DND-41 (cell line): ENCODE results near the gene VPS16.

Experiments
- ATAC-seq: fragments of 200-7000 bp; cut with Tn5 transposase; 3 replicates; pipeline ENCODE4 v1.9.1; 2021; ENCODE audit warnings: low read depth; ENCODE audit not compliant: insufficient read depth
- DNase-seq: peaks from one replicate; pipeline ENCODE4 v3.0.0-alpha.2; 2020
- H2AFZ ChIP-seq: 2 replicates; pipeline ENCODE4 v1.6.0; 2012; ENCODE audit warnings: low read depth, low read length
- H3K27ac ChIP-seq: 2 replicates; pipeline ENCODE4 v1.5.1; 2012; ENCODE audit warnings: low read length, inconsistent platforms
- H3K27me3 ChIP-seq: fragments of 200-600 bp; sonication (generic); 2 replicates; pipeline ENCODE4 v1.6.0; 2012; ENCODE audit warnings: low read length, mild to moderate bottlenecking, inconsistent platforms; ENCODE audit not compliant: insufficient read depth, poor library complexity
- H3K36me3 ChIP-seq: 2 replicates; pipeline ENCODE4 v1.5.1; 2012; ENCODE audit warnings: low read length, inconsistent platforms; ENCODE audit not compliant: insufficient read depth
- H3K4me1 ChIP-seq: 2 replicates; pipeline ENCODE4 v1.5.1; 2012; ENCODE audit warnings: mild to moderate bottlenecking, low read length; ENCODE audit not compliant: insufficient read depth
- H3K4me2 ChIP-seq: 2 replicates; pipeline ENCODE4 v1.6.0; 2012; ENCODE audit warnings: mild to moderate bottlenecking, moderate library complexity, low read length, inconsistent platforms; ENCODE audit not compliant: insufficient read depth
- H3K4me3 ChIP-seq, 2 experiments: fragments of 200-600 bp in 1 of 2; shearing (Covaris generic) in 1 of 2; 2 replicates each; pipeline ENCODE4 v1.5.1; 2012 to 2016; ENCODE audit warnings: inconsistent platforms in 2 of 2, low read length in 2 of 2, mild to moderate bottlenecking in 2 of 2, low read depth in 1 of 2, moderate library complexity in 1 of 2
- H3K79me2 ChIP-seq: 2 replicates; pipeline ENCODE4 v1.6.0; 2012; ENCODE audit warnings: low read length, inconsistent platforms; ENCODE audit not compliant: insufficient read depth
- H3K9ac ChIP-seq: 2 replicates; pipeline ENCODE4 v1.6.0; 2012; ENCODE audit warnings: low read depth, mild to moderate bottlenecking, inconsistent platforms, low read length, moderate library complexity
- H3K9me3 ChIP-seq: 2 replicates; pipeline ENCODE4 v1.5.1; 2012; ENCODE audit warnings: low read length, moderate library complexity, mild to moderate bottlenecking, inconsistent platforms; ENCODE audit not compliant: insufficient read depth, severe bottlenecking
- H4K20me1 ChIP-seq: 2 replicates; pipeline ENCODE4 v1.6.0; 2012; ENCODE audit warnings: low read length; ENCODE audit not compliant: insufficient read depth
- EZH2 ChIP-seq: IDR thresholded peaks from 3 replicates; pipeline ENCODE4 v1.6.1; 2012; ENCODE audit warnings: borderline replicate concordance, low read depth, mild to moderate bottlenecking, moderate library complexity, low read length, inconsistent platforms; ENCODE audit not compliant: severe bottlenecking
- TF ChIP-seq, protein P1 (sequence below): IDR thresholded peaks from 2 replicates; pipeline ENCODE4 v1.5.1; 2012; ENCODE audit warnings: borderline replicate concordance, low read length, moderate library complexity, mild to moderate bottlenecking; ENCODE audit not compliant: poor library complexity, severe bottlenecking; ENCODE audit errors: extremely low read depth

Gene VPS16

DNA sequence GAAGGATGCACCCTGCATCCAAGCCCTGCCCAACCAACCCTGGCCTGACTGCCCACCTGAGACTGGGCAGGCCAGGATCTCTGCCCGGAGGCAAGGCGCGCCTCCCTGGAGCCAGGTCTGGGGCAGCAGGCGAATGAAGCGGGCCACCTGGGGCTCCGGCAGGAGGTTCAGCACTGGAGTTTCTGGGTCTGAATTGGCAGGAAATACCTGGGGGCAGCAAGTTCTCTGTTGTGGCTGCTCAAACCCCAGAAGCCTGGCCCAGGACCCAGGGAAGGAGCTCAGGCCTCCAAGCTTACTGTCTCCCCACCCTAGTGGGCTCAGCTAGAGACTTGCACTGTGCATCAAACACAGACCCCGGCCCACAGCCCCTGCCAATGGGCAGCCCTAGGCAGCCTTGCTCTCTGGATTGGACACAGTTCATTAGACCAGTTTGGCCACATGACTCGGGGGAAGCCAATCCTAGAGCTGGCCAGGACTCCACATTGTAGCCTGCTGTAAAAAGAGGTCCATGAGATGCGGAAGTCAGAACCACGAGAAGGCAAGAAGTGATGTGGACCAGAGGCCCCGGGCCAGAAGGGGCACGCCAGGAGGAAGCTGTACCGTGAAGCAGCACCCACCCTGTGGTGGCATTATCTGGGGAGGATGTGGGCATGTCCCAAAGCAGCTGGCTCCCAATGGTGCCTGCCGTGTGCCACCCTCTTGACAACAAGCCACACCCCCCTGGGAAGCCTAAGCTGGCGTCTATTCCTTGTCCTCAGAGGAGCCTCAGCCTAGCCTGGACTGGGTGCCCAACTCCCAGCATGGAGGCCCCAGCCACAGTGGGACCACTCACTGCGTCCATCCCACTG lies 43.2 kb upstream of the VPS16 start:
- DNase-seq (peak; percentile 25), ATAC-seq (peak; percentile 58; the same call in 2 of the 3 replicates)
- Histone ChIP-seq H3K36me3 (no peaks in the 10 kb centered on the region), H3K79me2 (no peaks in the 10 kb centered on the region), H3K27me3 (peaks cover 38% of the 10 kb centered on the region), H3K27ac (no peak overlapping the region), H2AFZ (no peak overlapping the region), H3K9me3 (no peaks in the 10 kb centered on the region), H3K9ac (no peak overlapping the region), H3K4me1 (no peaks in the 10 kb centered on the region), H3K4me2 (no peak overlapping the region), H3K4me3 (no peak overlapping the region), H4K20me1 (peaks cover 23% of the 10 kb centered on the region)
- TF ChIP-seq EZH2 = no peak
- TF ChIP-seq, protein P1, sequence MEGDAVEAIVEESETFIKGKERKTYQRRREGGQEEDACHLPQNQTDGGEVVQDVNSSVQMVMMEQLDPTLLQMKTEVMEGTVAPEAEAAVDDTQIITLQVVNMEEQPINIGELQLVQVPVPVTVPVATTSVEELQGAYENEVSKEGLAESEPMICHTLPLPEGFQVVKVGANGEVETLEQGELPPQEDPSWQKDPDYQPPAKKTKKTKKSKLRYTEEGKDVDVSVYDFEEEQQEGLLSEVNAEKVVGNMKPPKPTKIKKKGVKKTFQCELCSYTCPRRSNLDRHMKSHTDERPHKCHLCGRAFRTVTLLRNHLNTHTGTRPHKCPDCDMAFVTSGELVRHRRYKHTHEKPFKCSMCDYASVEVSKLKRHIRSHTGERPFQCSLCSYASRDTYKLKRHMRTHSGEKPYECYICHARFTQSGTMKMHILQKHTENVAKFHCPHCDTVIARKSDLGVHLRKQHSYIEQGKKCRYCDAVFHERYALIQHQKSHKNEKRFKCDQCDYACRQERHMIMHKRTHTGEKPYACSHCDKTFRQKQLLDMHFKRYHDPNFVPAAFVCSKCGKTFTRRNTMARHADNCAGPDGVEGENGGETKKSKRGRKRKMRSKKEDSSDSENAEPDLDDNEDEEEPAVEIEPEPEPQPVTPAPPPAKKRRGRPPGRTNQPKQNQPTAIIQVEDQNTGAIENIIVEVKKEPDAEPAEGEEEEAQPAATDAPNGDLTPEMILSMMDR = no peak

DNA sequence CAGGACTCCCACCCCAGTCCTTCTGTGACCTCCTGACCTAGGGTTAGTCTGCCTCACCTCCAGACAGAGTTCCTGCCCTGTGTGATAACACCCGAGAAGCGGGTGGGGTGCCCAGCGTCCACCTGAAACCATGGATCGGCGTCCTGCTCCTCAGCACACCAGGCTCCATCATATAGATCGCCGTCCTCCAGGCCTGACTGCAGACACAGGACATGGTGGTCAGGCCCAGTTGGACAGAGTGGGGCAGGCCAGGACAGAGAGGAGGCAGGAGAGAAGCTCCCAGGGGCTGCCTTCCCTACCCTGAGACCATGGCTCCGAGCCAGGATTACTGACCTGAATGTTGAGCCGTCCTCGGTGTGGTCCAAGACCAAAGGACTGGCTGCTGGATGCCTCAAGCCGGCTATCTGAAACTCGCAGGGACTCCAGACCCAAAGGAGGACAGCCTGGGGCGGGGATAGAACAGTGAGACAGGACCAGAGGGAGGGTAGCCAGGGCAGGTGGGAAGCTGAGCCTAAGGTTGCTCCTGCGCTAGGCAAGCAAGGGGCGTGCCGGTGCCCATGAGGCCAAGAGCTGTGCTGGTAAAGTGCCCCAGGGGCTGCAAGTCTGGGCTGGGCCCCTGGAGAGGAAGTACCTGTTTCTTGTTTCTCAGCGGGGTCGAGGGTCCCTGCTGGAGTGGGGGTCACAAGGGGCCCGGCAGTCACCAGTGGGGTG lies 42.3 kb upstream of the VPS16 start:
- DNase-seq (no peak), ATAC-seq (no peak)
- Histone ChIP-seq H3K79me2 (no peaks in the 10 kb centered on the region), H3K27me3 (peaks cover 35% of the 10 kb centered on the region), H3K36me3 (no peaks in the 10 kb centered on the region), H3K9me3 (no peaks in the 10 kb centered on the region), H3K9ac (no peak overlapping the region), H3K4me2 (no peak overlapping the region), H2AFZ (no peak overlapping the region), H3K4me3 (no peak overlapping the region), H4K20me1 (peaks cover 23% of the 10 kb centered on the region), H3K27ac (no peak overlapping the region), H3K4me1 (no peaks in the 10 kb centered on the region)
- TF ChIP-seq, protein P1 = no peak
- TF ChIP-seq EZH2 = no peak

DNA sequence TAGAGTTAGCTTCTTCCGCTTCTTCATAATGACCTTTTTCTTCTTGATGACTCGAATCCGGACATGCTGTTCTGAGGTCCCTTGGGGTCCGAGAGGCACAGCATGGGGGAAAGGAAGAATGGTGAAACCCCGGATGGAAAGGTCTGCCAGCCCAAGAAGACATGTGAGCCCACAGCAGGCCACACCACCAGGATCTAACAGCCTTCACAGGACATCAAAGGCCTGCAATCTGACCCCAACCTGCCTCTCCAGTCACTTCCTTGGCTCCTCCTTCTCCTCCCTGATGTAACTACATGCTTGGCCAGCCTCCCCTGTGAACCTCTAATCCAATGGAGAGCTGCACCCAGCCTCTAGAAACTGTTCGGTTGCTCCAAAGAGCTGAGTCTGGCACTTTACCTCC lies 41.7 kb upstream of the VPS16 start:
- ATAC-seq (no peak), DNase-seq (no peak)
- TF ChIP-seq EZH2 = no peak
- TF ChIP-seq, protein P1 = no peak
- Histone ChIP-seq H3K9ac (no peak overlapping the region), H2AFZ (no peak overlapping the region), H3K4me3 (no peak overlapping the region), H3K27me3 (peaks cover 31% of the 10 kb centered on the region), H3K36me3 (no peaks in the 10 kb centered on the region), H3K79me2 (no peaks in the 10 kb centered on the region), H3K27ac (no peak overlapping the region), H4K20me1 (peaks cover 23% of the 10 kb centered on the region), H3K9me3 (no peaks in the 10 kb centered on the region), H3K4me2 (no peak overlapping the region), H3K4me1 (no peaks in the 10 kb centered on the region)
